Esophagus muscularis mucosa (tissue), 3 donors: ENCODE data around the gene RNF220.

Source experiments
- CTCF ChIP-seq, 3 experiments: fragments of 200-600 bp in 2 of 3; fragments of 450-650 bp in 1 of 3; sonication (generic) in 2 of 3; IDR thresholded peaks; one replicate each; pipeline ENCODE4 v1.5.1; 2017 to 2019; ENCODE audit warnings: antibody characterized with exemption in 3 of 3, mild to moderate bottlenecking in 2 of 3, moderate library complexity in 1 of 3
- POLR2AphosphoS5 ChIP-seq, 2 donors: sonication (generic); formaldehyde crosslinking; IDR thresholded peaks; one replicate each; pipeline ENCODE4 v1.6.1; 2017; ENCODE audit warnings: antibody characterized with exemption in 2 of 2

DNA sequence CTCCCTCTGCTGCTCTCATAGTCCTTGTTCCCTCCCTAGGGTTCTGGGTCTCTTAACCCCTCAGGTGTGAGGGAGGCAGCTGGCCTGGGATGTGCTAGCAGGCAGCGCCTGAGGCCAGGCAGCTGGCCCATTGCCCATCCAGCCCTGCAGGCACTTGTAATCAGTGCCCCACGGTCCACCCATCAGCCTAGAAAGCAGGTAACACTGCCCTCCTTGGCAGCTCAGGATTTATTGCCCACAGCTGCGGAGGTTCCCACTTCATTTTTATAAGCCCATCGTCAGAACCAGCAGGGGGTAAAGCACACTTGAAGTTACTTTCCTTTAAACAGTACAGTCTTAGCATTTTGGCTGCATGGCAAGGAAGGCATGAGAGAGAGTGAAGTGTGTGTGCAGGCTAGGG is 198.7 kb downstream of the RNF220 start:
- TF ChIP-seq CTCF (IDR thresholded peaks at IDR 0.05), result no peak
- TF ChIP-seq POLR2AphosphoS5 (IDR thresholded peaks at IDR 0.05), result no peak
